HT1080 (cell line): Measurements from ENCODE around the gene ZNF468. TPM values are rescaled to one million over a fixed set of nuclear protein-coding genes. Genes with fewer than 3 reads are reported as not detected.
"Not testable (repeated sequence)": the region's sequence is repeated elsewhere in the genome, so short reads cannot be mapped to it uniquely, and the experiment has no call there.

Experiments
- DNase-seq: peaks from one replicate; pipeline ENCODE4 v3.0.0-alpha.2; 2015; ENCODE audit warnings: low read depth
- small RNA-seq: library from RNA; depleted of rRNA; stranded (forward); fragments of <200 nt; gene quantifications from one replicate; pipeline ENCODE3, GENCODE V24; 2014
- total RNA-seq: library from RNA; depleted of rRNA; stranded (reverse); fragments of >200 nt; shearing (Covaris generic); gene quantifications from 2 replicates; pipeline ENCODE4 v1.2.3, GENCODE V29; 2014; rRNA removed

ZNF468 gene
- total RNA-seq, 1 experiment from 2014 or later = 9.3 TPM

- not testable (repeated sequence) for DNase-seq
Measured at GRCh38 chr19:52829866-52830265, 27.6 kb downstream of the ZNF468 start.

GRCh38 chr19:52825765-52826164, 31.7 kb downstream of the ZNF468 start:
- no peak for DNase-seq

GRCh38 chr19:52823676-52824075, 33.7 kb downstream of the ZNF468 start:
- no peak for DNase-seq

- DNase-seq = peak; percentile 56
Measured at GRCh38 chr19:52821204-52821960, 36.0 kb downstream of the ZNF468 start, which contains the start of gene ZNF28. Gene ZNF28, minus strand, starts transcription at chr19:52821633. Its CDS starts 3,675 bp downstream, at chr19:52817958.

- not testable (repeated sequence) for DNase-seq
Measured at GRCh38 chr19:52820472-52821203, 36.8 kb downstream of the ZNF468 start.

GRCh38 chr19:52809801-52810200, 47.6 kb downstream of the ZNF468 start:
- no peak for DNase-seq

GRCh38 chr19:52799950-52800640, 57.3 kb downstream of the ZNF468 start:
- DNase-seq = not testable (repeated sequence)

- no peak for DNase-seq
Measured at GRCh38 chr19:52789440-52789839, 68.0 kb downstream of the ZNF468 start.

Small RNA genes lying within 50 kb of the gene (small RNA-seq; reads per million reads assigned to genes)
- gene ZNF320 = not detected

Other genes starting within 250 kb of the ZNF468 start
- 15.7 and 22.4 TPM in 2 replicates for gene ZNF83, start 219.3 kb downstream of the ZNF468 start, total RNA-seq
- gene ZNF611, start 122.6 kb downstream of the ZNF468 start, total RNA-seq = 3.6 and 4.0 TPM in 2 replicates
- 0.17 and 0.50 TPM in 2 replicates for gene ZNF600, start 70.8 kb downstream of the ZNF468 start, total RNA-seq
- 4.0 and 7.4 TPM in 2 replicates for gene ZNF28, start 36.0 kb downstream of the ZNF468 start, total RNA-seq
- 0.90 and 1.1 TPM in 2 replicates for gene ZNF320, start 40.0 kb upstream of the ZNF468 start, total RNA-seq
- gene ZNF888, start 65.8 kb upstream of the ZNF468 start, total RNA-seq = 0.03 TPM in 1 of 2 replicates, not detected in the other
- not detected in 2 replicates for gene ZNF816, start 105.3 kb upstream of the ZNF468 start, total RNA-seq
- not detected in 2 replicates for gene ERVV-1, start 156.3 kb upstream of the ZNF468 start, total RNA-seq
- gene ERVV-2, start 187.1 kb upstream of the ZNF468 start, total RNA-seq = not detected in 2 replicates
- 3.4 and 5.0 TPM in 2 replicates for gene ZNF160, start 245.8 kb upstream of the ZNF468 start, total RNA-seq